ENCODE results near the gene TUBGCP6.
"Not testable (repeated sequence)": the region's sequence is repeated elsewhere in the genome, so short reads cannot be mapped to it uniquely, and the experiment has no call there.

DNA sequence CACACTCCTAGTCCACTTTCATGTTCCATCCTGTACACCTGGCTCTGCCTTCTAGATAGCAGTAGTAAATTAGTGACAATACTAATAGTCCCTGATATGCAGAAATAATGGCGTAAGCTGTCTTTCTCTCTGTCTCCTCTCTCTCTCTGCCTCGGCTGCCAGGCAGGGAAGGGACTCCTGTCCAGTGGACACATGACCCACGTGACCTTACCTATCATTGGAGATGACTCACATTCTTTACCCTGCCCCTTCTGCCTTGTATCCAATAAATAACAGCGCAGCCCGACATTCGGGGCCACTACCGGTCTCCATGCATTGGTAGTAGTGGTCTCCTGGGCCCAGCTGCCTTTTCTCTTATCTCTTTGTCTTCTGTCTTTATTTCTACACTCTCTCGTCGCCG lies 29.0 kb upstream of the TUBGCP6 start:
- TF ChIP-seq, protein P1, sequence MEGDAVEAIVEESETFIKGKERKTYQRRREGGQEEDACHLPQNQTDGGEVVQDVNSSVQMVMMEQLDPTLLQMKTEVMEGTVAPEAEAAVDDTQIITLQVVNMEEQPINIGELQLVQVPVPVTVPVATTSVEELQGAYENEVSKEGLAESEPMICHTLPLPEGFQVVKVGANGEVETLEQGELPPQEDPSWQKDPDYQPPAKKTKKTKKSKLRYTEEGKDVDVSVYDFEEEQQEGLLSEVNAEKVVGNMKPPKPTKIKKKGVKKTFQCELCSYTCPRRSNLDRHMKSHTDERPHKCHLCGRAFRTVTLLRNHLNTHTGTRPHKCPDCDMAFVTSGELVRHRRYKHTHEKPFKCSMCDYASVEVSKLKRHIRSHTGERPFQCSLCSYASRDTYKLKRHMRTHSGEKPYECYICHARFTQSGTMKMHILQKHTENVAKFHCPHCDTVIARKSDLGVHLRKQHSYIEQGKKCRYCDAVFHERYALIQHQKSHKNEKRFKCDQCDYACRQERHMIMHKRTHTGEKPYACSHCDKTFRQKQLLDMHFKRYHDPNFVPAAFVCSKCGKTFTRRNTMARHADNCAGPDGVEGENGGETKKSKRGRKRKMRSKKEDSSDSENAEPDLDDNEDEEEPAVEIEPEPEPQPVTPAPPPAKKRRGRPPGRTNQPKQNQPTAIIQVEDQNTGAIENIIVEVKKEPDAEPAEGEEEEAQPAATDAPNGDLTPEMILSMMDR (IDR thresholded peaks at IDR 0.05), result not testable (repeated sequence)
- TF ChIP-seq POLR2A (IDR thresholded peaks at IDR 0.05), result not testable (repeated sequence)

Measured in prostate gland (tissue), 2 donors.